Coronary artery (tissue), 2 donors: ENCODE measurements around the gene ASB2.
A peak's percentile ranks its signal among the peaks of the same experiment; 100 is the strongest.

Experiments used
- DNase-seq: peaks from one replicate; pipeline ENCODE4 v3.0.0-alpha.2; 2017; ENCODE audit warnings: low spot score
- H3K27ac ChIP-seq, 2 donors: fragments of 200-600 bp; sonication (generic); one replicate each; pipeline ENCODE4 v1.5.1; 2016 to 2019
- H3K4me3 ChIP-seq: fragments of 200-600 bp; sonication (generic); 2 replicates; pipeline ENCODE4 v1.5.1; 2016; ENCODE audit warnings: mild to moderate bottlenecking, moderate library complexity
- TF ChIP-seq, protein P1 (sequence below): fragments of 200-600 bp; sonication (generic); IDR thresholded peaks from one replicate; pipeline ENCODE4 v1.5.1; 2019; ENCODE audit warnings: antibody characterized with exemption

The ASB2 gene

DNA sequence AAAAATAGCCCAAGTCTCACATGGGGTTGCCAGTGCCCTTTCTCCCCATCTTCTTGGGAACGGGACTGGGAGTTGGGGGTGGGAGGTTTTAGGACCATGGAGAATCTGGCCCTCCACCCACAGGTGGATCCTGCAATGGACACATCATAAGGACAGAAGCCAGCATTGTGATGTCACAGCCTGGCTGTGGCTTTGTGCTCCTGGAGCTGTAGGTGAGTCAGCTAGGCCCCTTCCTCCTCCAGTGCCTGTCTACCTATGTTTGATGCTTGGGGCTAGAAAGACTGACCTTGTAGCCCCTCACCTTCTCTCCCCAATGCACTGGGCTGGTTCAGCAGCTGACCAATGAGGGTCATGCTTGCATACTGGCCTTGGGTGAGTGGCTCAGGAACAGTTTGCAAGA is 20.7 kb upstream of the ASB2 start, which contains the start of gene CCDC197:
TSS of gene CCDC197 (plus strand) at position 220 of the 400 bp plus-strand sequence. CDS start 831 bp downstream, outside the sequence.
- peak within 1 kb of the TSS in 1 of 2 donors; percentile 90 for H3K27ac ChIP-seq
- TF ChIP-seq, protein P1, sequence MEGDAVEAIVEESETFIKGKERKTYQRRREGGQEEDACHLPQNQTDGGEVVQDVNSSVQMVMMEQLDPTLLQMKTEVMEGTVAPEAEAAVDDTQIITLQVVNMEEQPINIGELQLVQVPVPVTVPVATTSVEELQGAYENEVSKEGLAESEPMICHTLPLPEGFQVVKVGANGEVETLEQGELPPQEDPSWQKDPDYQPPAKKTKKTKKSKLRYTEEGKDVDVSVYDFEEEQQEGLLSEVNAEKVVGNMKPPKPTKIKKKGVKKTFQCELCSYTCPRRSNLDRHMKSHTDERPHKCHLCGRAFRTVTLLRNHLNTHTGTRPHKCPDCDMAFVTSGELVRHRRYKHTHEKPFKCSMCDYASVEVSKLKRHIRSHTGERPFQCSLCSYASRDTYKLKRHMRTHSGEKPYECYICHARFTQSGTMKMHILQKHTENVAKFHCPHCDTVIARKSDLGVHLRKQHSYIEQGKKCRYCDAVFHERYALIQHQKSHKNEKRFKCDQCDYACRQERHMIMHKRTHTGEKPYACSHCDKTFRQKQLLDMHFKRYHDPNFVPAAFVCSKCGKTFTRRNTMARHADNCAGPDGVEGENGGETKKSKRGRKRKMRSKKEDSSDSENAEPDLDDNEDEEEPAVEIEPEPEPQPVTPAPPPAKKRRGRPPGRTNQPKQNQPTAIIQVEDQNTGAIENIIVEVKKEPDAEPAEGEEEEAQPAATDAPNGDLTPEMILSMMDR = no peak
- no peak within 1 kb of the TSS for H3K4me3 ChIP-seq
- no peak for DNase-seq

DNA sequence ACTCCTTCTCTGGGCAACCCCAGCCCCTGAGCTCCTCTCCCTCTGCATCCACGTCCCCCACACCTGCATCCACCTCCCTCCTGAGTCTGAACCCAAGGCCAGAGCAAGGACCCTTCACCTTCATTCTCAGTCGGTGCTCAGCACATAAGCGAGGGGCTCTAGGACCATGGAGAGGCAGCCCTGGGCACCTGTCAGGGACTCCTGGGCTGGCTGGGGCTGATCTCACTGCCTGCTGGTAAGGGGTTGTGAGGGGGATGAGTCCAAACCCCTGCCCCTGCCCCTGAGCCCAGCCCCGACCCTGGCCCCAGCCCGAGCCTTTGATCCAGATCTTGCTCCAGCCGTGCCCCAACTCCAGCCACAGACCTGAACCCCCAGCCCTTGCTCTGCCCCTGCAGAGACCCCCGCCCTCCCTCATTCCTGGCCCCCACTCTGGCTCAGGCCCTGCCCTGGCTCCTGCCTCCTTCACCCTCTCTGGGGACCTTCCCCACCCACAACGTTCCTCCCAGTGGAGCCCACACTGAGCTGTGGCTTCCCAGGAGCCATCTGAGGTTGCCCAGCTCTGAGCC is 19.8 kb upstream of the ASB2 start:
- peak overlapping the region; percentile 77 to 90 for H3K27ac ChIP-seq
- DNase-seq = no peak

DNA sequence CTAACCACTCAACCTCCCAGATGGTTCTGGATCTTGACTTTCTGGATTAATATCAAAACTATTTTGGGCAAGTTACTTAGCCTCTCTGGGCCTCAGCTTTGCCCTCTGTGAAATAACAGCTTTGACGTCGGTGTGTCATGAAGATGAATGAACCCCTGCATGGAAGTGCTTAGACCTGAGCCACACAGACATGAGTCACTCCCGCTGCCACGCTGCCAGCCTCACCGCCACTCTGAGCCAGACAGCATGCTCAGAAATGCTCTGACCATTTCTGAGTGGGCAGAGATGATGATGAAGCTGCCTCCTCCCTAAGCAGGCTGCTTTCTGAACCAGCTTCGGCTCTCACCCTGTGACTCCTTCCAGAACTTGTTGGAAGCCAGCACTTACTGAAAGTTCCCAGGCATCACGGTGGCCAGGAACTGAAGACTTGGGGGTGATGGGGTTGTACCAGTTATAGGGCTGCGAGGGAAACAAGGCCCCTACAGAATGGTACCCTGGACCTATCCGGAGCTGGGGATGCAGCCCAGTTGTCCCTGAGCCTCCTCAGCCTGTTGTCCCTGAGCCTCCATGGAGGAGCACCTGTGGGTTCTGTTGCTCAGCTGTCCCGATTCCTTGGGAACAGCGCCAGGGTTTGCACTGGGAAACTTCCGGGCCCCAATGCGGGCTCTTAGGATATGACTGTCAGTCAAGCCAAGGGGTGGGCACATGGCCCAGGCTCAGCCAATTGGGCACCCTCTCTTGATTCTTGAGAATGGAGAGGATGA is 18.7 kb upstream of the ASB2 start:
- peak; percentile 90 for DNase-seq

More for the DNA sequence above, 19.8 kb upstream of the ASB2 start:
- peak overlapping the region; percentile 57 for H3K4me3 ChIP-seq
- TF ChIP-seq, protein P1 = no peak

DNA sequence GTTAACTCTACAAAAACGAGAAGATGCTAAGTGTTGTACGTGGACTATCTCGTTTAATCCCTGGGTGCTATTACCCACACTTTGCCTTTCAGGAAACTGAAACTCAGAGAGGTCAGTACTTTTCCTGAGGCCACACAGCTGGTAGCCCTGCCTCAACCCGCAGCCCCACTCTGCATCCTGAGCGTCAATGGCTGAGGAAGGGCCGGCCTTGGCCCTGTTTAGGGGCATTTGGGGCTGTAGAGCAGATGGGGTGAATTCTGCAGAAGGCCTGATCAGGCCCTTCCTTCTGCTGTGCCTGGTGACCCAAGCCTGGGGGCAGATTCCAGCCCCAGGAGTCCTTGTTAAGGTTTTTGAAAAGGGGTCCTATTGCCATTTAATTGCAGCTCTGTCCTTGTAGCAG is 17.0 kb upstream of the ASB2 start:
- Histone ChIP-seq H3K27ac (no peak overlapping the region), H3K4me3 (no peak overlapping the region)
- TF ChIP-seq, protein P1 = no peak
- DNase-seq = no peak

More for the DNA sequence above, 18.7 kb upstream of the ASB2 start:
- Histone ChIP-seq H3K27ac (peak overlapping the region; percentile 77 to 90), H3K4me3 (peak overlapping the region; percentile 57)
- TF ChIP-seq, protein P1 = no peak

DNA sequence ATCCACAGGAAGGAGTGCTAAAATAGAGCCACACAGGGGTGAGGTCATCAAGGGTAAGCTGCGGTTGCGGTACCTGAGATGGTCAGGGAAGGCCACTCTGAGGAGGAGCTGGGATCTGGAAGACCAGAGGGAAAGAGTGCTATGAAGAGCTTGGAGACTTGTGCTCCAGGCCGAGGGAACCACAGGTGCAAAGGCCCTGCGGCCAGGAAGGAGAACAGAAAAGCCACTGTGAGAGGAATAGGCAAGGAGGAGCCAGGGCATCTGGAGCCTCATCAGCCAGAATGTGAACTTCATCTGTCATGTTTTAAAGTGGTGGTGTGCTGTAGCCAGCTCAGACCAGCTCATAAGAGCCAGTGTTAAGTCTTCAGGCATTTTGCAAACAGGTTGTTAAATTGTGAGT is 15.3 kb upstream of the ASB2 start:
- Histone ChIP-seq H3K27ac (no peak overlapping the region), H3K4me3 (no peak overlapping the region)
- TF ChIP-seq, protein P1 = no peak
- no peak for DNase-seq

DNA sequence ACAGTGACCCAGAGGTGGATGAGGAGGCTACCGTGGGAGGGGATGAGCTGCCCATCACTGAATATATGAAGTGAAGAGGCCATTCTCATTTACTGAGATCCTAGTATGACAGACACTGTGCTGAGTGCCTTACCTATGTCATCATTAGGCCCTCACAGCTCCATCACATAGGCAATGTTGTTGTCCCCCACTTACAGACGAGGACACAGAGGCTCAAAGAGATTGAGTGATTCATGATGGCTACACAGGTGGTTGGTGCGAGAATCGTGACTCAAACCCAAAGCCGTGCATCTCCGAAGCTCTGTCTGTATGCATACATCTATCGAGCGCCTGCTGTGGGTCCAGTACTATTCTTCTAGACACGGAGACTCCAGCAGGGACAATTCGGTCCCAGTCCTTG is 14.8 kb upstream of the ASB2 start:
- DNase-seq = no peak
- Histone ChIP-seq H3K27ac (no peak overlapping the region), H3K4me3 (no peak overlapping the region)
- TF ChIP-seq, protein P1 = no peak

DNA sequence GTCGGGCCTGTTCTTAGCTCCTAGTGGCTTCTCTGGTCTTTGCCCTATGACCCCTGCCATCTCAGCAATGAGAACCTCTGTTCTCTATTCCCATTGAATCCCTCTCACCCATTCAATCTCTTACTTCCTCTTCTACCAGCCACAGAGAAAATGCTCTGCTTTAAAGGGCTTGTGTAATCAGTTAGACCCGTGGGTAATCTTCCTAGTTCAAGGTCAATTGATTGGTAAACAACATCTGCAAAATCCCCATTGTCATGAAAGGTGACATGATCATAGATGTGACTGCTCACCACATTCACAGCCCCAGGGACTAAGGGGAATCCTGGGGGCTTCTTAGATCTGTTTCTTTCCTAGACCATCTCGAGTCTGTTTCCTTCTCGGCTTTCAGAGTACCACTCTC is 13.6 kb upstream of the ASB2 start:
- Histone ChIP-seq H3K27ac (no peak overlapping the region), H3K4me3 (no peak overlapping the region)
- TF ChIP-seq, protein P1 = no peak
- no peak for DNase-seq
